Activated T-cell treated with anti-CD3 and anti-CD28 coated beads, Interleukin-2, amount 50 U/mL, for 24 hours (primary cell): Measurements from ENCODE around the gene TRIM63.

Experiments used
- DNase-seq: peaks from one replicate; pipeline ENCODE4 v3.0.0-alpha.2; 2020
- H3K27ac Mint-ChIP-seq: 2 replicates; pipeline ENCODE4 v1.8.0; 2020; ENCODE audit warnings: mild to moderate bottlenecking, mixed read lengths
- H3K27me3 Mint-ChIP-seq: 2 replicates; pipeline ENCODE4 v1.8.0; 2020; ENCODE audit warnings: mixed read lengths
- H3K36me3 Mint-ChIP-seq: 2 replicates; pipeline ENCODE4 v1.8.0; 2020; ENCODE audit warnings: low read depth, mixed read lengths
- H3K4me1 Mint-ChIP-seq: 2 replicates; pipeline ENCODE4 v1.8.0; 2020; ENCODE audit warnings: low read depth, mixed read lengths
- H3K4me3 Mint-ChIP-seq: 2 replicates; pipeline ENCODE4 v1.8.0; 2020; ENCODE audit warnings: mild to moderate bottlenecking, moderate library complexity, mixed read lengths
- H3K9me3 Mint-ChIP-seq: 2 replicates; pipeline ENCODE4 v1.8.0; 2020; ENCODE audit warnings: mixed read lengths

The TRIM63 gene

GRCh38 chr1:26078286-26079177 lies 11.1 kb upstream of the TRIM63 start:
- Mint-ChIP-seq H3K4me3 (no peak overlapping the region), H3K27ac (no peak overlapping the region), H3K9me3 (no peaks in the 10 kb centered on the region), H3K36me3 (no peaks in the 10 kb centered on the region), H3K4me1 (peaks cover 3% of the 10 kb centered on the region), H3K27me3 (peaks cover 15% of the 10 kb centered on the region)
- DNase-seq, result no peak

- Mint-ChIP-seq H3K9me3 (no peaks in the 10 kb centered on the region), H3K4me3 (no peak overlapping the region), H3K27ac (no peak overlapping the region), H3K4me1 (peaks cover 3% of the 10 kb centered on the region), H3K36me3 (no peaks in the 10 kb centered on the region), H3K27me3 (peaks cover 16% of the 10 kb centered on the region)
- no peak for DNase-seq
These were observed 10.1 kb upstream of the TRIM63 start for GRCh38 chr1:26077524-26077923.

- Mint-ChIP-seq H3K4me1 (peaks cover 3% of the 10 kb centered on the region), H3K27ac (no peak overlapping the region), H3K27me3 (peaks cover 21% of the 10 kb centered on the region), H3K9me3 (no peaks in the 10 kb centered on the region), H3K4me3 (no peak overlapping the region), H3K36me3 (no peaks in the 10 kb centered on the region)
- no peak for DNase-seq
These were observed 8.2 kb upstream of the TRIM63 start for GRCh38 chr1:26075421-26076144.

- H3K4me3 Mint-ChIP-seq, result no peak overlapping the region
- no peak for DNase-seq
- no peaks in the 10 kb centered on the region for H3K36me3 Mint-ChIP-seq
- H3K9me3 Mint-ChIP-seq, result no peaks in the 10 kb centered on the region
- no peak overlapping the region for H3K27ac Mint-ChIP-seq
- H3K4me1 Mint-ChIP-seq, result peaks cover 3% of the 10 kb centered on the region
- peaks cover 25% of the 10 kb centered on the region for H3K27me3 Mint-ChIP-seq
These were observed 4.9 kb upstream of the TRIM63 start for GRCh38 chr1:26072305-26072704.

GRCh38 chr1:26070963-26071342 lies 3.5 kb upstream of the TRIM63 start:
- Mint-ChIP-seq H3K9me3 (no peaks in the 10 kb centered on the region), H3K4me3 (no peak overlapping the region), H3K4me1 (peaks cover 3% of the 10 kb centered on the region), H3K27me3 (peaks cover 18% of the 10 kb centered on the region), H3K27ac (no peak overlapping the region), H3K36me3 (no peaks in the 10 kb centered on the region)
- DNase-seq, result no peak

GRCh38 chr1:26070296-26070962 lies 3.0 kb upstream of the TRIM63 start:
- H3K27me3 Mint-ChIP-seq, result peaks cover 19% of the 10 kb centered on the region
- no peak overlapping the region for H3K27ac Mint-ChIP-seq
- no peak overlapping the region for H3K4me3 Mint-ChIP-seq
- H3K4me1 Mint-ChIP-seq, result no peaks in the 10 kb centered on the region
- DNase-seq, result no peak
- H3K9me3 Mint-ChIP-seq, result no peaks in the 10 kb centered on the region
- H3K36me3 Mint-ChIP-seq, result no peaks in the 10 kb centered on the region

GRCh38 chr1:26069941-26070295 lies 2.5 kb upstream of the TRIM63 start:
- Mint-ChIP-seq H3K4me1 (no peaks in the 10 kb centered on the region), H3K27me3 (peaks cover 20% of the 10 kb centered on the region), H3K36me3 (no peaks in the 10 kb centered on the region), H3K9me3 (no peaks in the 10 kb centered on the region), H3K27ac (no peak overlapping the region), H3K4me3 (no peak overlapping the region)
- no peak for DNase-seq

GRCh38 chr1:26066857-26067256 lies 573 bp downstream of the TRIM63 start:
- Mint-ChIP-seq H3K9me3 (no peaks in the 10 kb centered on the region), H3K27me3 (peaks cover 8% of the 10 kb centered on the region), H3K4me3 (no peak overlapping the region), H3K36me3 (no peaks in the 10 kb centered on the region), H3K4me1 (no peaks in the 10 kb centered on the region), H3K27ac (no peak overlapping the region)
- DNase-seq, result no peak

- H3K27ac Mint-ChIP-seq, result no peak overlapping the region
- H3K4me3 Mint-ChIP-seq, result no peak overlapping the region
- H3K4me1 Mint-ChIP-seq, result no peaks in the 10 kb centered on the region
- no peak for DNase-seq
- peaks cover 8% of the 10 kb centered on the region for H3K27me3 Mint-ChIP-seq
- no peaks in the 10 kb centered on the region for H3K36me3 Mint-ChIP-seq
- H3K9me3 Mint-ChIP-seq, result no peaks in the 10 kb centered on the region
These were observed 1.3 kb downstream of the TRIM63 start for GRCh38 chr1:26066160-26066559.

- Mint-ChIP-seq H3K27me3 (peaks cover 15% of the 10 kb centered on the region), H3K9me3 (no peaks in the 10 kb centered on the region), H3K4me3 (no peak overlapping the region), H3K36me3 (no peaks in the 10 kb centered on the region), H3K27ac (no peak overlapping the region), H3K4me1 (no peaks in the 10 kb centered on the region)
- DNase-seq, result no peak
These were observed 2.9 kb downstream of the TRIM63 start for GRCh38 chr1:26064553-26064952.

- H3K4me3 Mint-ChIP-seq, result no peak overlapping the region
- H3K36me3 Mint-ChIP-seq, result no peaks in the 10 kb centered on the region
- no peak overlapping the region for H3K27ac Mint-ChIP-seq
- H3K9me3 Mint-ChIP-seq, result no peaks in the 10 kb centered on the region
- DNase-seq, result no peak
- no peaks in the 10 kb centered on the region for H3K4me1 Mint-ChIP-seq
- peaks cover 22% of the 10 kb centered on the region for H3K27me3 Mint-ChIP-seq
These were observed 6.4 kb downstream of the TRIM63 start for GRCh38 chr1:26060832-26061574.

GRCh38 chr1:26059906-26060305 lies 7.5 kb downstream of the TRIM63 start:
- Mint-ChIP-seq H3K27ac (no peak overlapping the region), H3K27me3 (peaks cover 27% of the 10 kb centered on the region)

GRCh38 chr1:26058052-26058595 lies 9.3 kb downstream of the TRIM63 start:
- DNase-seq, result no peak
- Mint-ChIP-seq H3K9me3 (no peaks in the 10 kb centered on the region), H3K4me1 (no peaks in the 10 kb centered on the region), H3K27ac (no peak overlapping the region), H3K4me3 (no peak overlapping the region), H3K27me3 (peaks cover 40% of the 10 kb centered on the region), H3K36me3 (no peaks in the 10 kb centered on the region)

More at GRCh38 chr1:26059906-26060305, 7.5 kb downstream of the TRIM63 start:
- Mint-ChIP-seq H3K4me1 (no peaks in the 10 kb centered on the region), H3K9me3 (no peaks in the 10 kb centered on the region), H3K4me3 (no peak overlapping the region), H3K36me3 (no peaks in the 10 kb centered on the region)
- no peak for DNase-seq

- no peak overlapping the region for H3K27ac Mint-ChIP-seq
- no peak overlapping the region for H3K4me3 Mint-ChIP-seq
- no peak for DNase-seq
- peaks cover 40% of the 10 kb centered on the region for H3K27me3 Mint-ChIP-seq
- no peaks in the 10 kb centered on the region for H3K9me3 Mint-ChIP-seq
- H3K4me1 Mint-ChIP-seq, result no peaks in the 10 kb centered on the region
- H3K36me3 Mint-ChIP-seq, result no peaks in the 10 kb centered on the region
These were observed 10.2 kb downstream of the TRIM63 start for GRCh38 chr1:26057189-26057588.
